MM.1S (cell line): ENCODE measurements around the gene CCDC138.

Experiments used
- DNase-seq: peaks from one replicate; pipeline ENCODE4 v3.0.0-alpha.2; 2015
- H2AFZ ChIP-seq: fragments of 300-600 bp; sonication (generic); 2 replicates; pipeline ENCODE4 v1.6.0; 2016; ENCODE audit warnings: antibody characterized with exemption, low read length
- H3F3A ChIP-seq: fragments of 300-600 bp; sonication (generic); 2 replicates; pipeline ENCODE4 v1.6.1; 2016; ENCODE audit warnings: mild to moderate bottlenecking, antibody characterized with exemption, low read length, moderate library complexity, mixed read lengths; ENCODE audit not compliant: insufficient read depth
- H3K27ac ChIP-seq: fragments of 300-600 bp; sonication (generic); 2 replicates; pipeline ENCODE4 v1.5.1; 2016; ENCODE audit warnings: mild to moderate bottlenecking, low read length
- H3K27me3 ChIP-seq: fragments of 300-600 bp; sonication (generic); replicated peaks from 2 replicates; pipeline ENCODE4 v1.6.0; 2016; ENCODE audit warnings: low read length; ENCODE audit not compliant: insufficient read depth
- H3K36me3 ChIP-seq: fragments of 300-600 bp; sonication (generic); replicated peaks from 2 replicates; pipeline ENCODE4 v1.6.1; 2016; ENCODE audit warnings: mild to moderate bottlenecking, low read length, mixed read lengths; ENCODE audit not compliant: insufficient read depth
- H3K4me1 ChIP-seq: fragments of 300-600 bp; sonication (generic); 2 replicates; pipeline ENCODE4 v1.6.1; 2016; ENCODE audit warnings: low read length, mixed read lengths
- H3K4me2 ChIP-seq: fragments of 300-600 bp; sonication (generic); 2 replicates; pipeline ENCODE4 v1.6.0; 2016; ENCODE audit warnings: low read depth, low read length
- H3K4me3 ChIP-seq: fragments of 300-600 bp; sonication (generic); 2 replicates; pipeline ENCODE4 v1.5.1; 2016; ENCODE audit warnings: low read length, mixed read lengths
- H3K79me2 ChIP-seq: fragments of 300-600 bp; sonication (generic); 2 replicates; pipeline ENCODE4 v1.6.1; 2016; ENCODE audit warnings: mixed run types, low read length, mixed read lengths
- H3K9ac ChIP-seq: fragments of 300-600 bp; sonication (generic); 2 replicates; pipeline ENCODE4 v1.6.1; 2016; ENCODE audit warnings: low read length, mixed read lengths
- H3K9me2 ChIP-seq: fragments of 300-600 bp; sonication (generic); replicated peaks from 2 replicates; pipeline ENCODE4 v1.6.1; 2016; ENCODE audit warnings: mild to moderate bottlenecking, low read length, mixed read lengths; ENCODE audit not compliant: insufficient read depth
- H3K9me3 ChIP-seq: fragments of 300-600 bp; sonication (generic); replicated peaks from 2 replicates; pipeline ENCODE4 v1.6.1; 2016; ENCODE audit warnings: mild to moderate bottlenecking, low read length, mixed read lengths; ENCODE audit not compliant: insufficient read depth
- H4K20me1 ChIP-seq: fragments of 300-600 bp; sonication (generic); 2 replicates; pipeline ENCODE4 v1.6.1; 2016; ENCODE audit warnings: mild to moderate bottlenecking, low read length, moderate library complexity, mixed read lengths; ENCODE audit not compliant: insufficient read depth
- EZH2 ChIP-seq: fragments of 300-600 bp; sonication (generic); optimal IDR thresholded peaks from 2 replicates; pipeline ENCODE3; 2017; ENCODE audit warnings: low read depth, mild to moderate bottlenecking, antibody characterized with exemption, low read length, mixed read lengths
- EZH2phosphoT487 ChIP-seq: fragments of 300-600 bp; sonication (generic); IDR thresholded peaks from 2 replicates; pipeline ENCODE4 v1.6.1; 2018; ENCODE audit warnings: antibody characterized with exemption, low read length
- TF ChIP-seq, protein P1 (sequence below): fragments of 300-600 bp; sonication (generic); IDR thresholded peaks from 2 replicates; pipeline ENCODE4 v1.5.1; 2016; ENCODE audit warnings: antibody characterized with exemption, low read length, mixed read lengths

CCDC138 gene

DNA sequence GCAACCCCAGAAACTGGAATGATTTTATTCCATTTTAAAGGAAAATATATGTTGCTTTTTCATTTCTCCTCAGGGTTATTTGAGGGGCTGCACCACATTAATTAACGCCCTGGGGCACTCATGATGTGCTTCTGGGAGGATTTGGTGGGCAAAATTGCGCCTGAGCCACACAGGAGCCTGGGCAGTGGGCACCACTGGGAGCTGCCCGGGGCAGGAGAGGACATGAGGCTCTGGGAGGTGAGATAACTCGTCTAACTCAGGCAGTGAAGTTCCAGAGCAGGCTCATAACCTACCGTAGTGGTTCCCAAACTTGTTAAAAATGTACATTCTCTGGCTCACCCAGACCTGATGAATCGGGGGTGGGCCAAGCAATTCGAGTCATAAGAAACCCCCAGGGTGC is 134.1 kb downstream of the CCDC138 start:
- Histone ChIP-seq H3K9ac (no peak overlapping the region), H4K20me1 (no peaks in the 10 kb centered on the region), H3K4me2 (no peak overlapping the region), H3K36me3 (no peaks in the 10 kb centered on the region), H3F3A (no peaks in the 10 kb centered on the region), H3K4me1 (no peaks in the 10 kb centered on the region), H3K27me3 (no peaks in the 10 kb centered on the region), H3K9me3 (no peaks in the 10 kb centered on the region), H3K9me2 (no peaks in the 10 kb centered on the region), H3K79me2 (no peaks in the 10 kb centered on the region), H3K4me3 (no peak overlapping the region), H3K27ac (no peak overlapping the region), H2AFZ (no peak overlapping the region)
- no peak for DNase-seq
- no peak for TF ChIP-seq EZH2phosphoT487
- TF ChIP-seq, protein P1, sequence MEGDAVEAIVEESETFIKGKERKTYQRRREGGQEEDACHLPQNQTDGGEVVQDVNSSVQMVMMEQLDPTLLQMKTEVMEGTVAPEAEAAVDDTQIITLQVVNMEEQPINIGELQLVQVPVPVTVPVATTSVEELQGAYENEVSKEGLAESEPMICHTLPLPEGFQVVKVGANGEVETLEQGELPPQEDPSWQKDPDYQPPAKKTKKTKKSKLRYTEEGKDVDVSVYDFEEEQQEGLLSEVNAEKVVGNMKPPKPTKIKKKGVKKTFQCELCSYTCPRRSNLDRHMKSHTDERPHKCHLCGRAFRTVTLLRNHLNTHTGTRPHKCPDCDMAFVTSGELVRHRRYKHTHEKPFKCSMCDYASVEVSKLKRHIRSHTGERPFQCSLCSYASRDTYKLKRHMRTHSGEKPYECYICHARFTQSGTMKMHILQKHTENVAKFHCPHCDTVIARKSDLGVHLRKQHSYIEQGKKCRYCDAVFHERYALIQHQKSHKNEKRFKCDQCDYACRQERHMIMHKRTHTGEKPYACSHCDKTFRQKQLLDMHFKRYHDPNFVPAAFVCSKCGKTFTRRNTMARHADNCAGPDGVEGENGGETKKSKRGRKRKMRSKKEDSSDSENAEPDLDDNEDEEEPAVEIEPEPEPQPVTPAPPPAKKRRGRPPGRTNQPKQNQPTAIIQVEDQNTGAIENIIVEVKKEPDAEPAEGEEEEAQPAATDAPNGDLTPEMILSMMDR: no peak
- no peak for TF ChIP-seq EZH2

DNA sequence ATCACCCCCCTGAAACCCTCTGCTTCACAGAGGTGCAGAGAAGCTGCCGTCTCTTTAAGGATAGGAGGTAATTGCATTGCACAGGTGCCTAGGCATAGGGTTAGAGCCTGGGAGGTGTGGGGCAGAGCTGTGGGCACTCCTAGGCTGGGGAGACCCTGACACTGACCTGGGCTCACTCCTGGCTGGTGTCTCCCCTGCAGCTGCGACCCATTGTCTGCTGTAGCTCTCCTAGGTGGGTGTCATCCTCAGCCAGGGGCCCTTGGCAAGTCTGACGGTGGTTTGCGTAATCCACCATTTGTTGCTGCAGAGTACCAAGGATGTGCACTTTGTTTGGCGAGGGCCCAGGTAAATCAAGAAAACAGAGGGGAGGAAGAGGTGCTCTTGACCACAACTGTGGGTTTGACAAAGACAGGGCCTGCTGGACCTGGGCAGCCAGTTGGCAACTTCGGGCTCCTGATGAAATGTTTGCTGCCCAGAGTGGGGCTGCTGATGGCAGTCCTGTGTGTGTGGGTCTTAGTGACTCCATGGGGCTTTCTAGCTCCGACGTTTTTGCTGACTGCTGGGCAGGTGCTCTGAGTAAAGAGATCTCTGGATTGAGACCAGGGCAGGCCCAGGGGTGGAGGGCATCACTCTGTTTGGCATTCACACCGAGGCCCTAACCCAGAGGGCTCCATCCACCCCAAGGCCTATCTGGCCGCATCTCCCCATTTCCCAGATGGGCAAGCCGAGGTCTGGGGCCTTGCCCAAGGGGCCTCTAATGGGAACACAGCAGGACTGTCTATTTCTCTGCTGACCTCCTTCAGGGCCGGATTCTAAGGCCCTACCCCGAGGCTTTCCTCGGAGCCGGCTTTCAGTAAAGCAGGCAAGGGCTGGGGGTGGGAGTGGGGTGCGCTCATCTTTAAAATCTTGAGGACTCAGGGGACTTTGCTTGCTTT is 134.8 kb downstream of the CCDC138 start:
- Histone ChIP-seq H3K27me3 (no peaks in the 10 kb centered on the region), H3K79me2 (no peaks in the 10 kb centered on the region), H3K36me3 (no peaks in the 10 kb centered on the region), H3K4me2 (no peak overlapping the region), H2AFZ (no peak overlapping the region), H3K9me2 (no peaks in the 10 kb centered on the region), H3K27ac (no peak overlapping the region), H3K4me1 (no peaks in the 10 kb centered on the region), H4K20me1 (no peaks in the 10 kb centered on the region), H3F3A (no peaks in the 10 kb centered on the region), H3K9me3 (no peaks in the 10 kb centered on the region), H3K4me3 (no peak overlapping the region), H3K9ac (no peak overlapping the region)
- DNase-seq: no peak
- TF ChIP-seq EZH2 (no peak), EZH2phosphoT487 (no peak)
- TF ChIP-seq, protein P1: no peak

DNA sequence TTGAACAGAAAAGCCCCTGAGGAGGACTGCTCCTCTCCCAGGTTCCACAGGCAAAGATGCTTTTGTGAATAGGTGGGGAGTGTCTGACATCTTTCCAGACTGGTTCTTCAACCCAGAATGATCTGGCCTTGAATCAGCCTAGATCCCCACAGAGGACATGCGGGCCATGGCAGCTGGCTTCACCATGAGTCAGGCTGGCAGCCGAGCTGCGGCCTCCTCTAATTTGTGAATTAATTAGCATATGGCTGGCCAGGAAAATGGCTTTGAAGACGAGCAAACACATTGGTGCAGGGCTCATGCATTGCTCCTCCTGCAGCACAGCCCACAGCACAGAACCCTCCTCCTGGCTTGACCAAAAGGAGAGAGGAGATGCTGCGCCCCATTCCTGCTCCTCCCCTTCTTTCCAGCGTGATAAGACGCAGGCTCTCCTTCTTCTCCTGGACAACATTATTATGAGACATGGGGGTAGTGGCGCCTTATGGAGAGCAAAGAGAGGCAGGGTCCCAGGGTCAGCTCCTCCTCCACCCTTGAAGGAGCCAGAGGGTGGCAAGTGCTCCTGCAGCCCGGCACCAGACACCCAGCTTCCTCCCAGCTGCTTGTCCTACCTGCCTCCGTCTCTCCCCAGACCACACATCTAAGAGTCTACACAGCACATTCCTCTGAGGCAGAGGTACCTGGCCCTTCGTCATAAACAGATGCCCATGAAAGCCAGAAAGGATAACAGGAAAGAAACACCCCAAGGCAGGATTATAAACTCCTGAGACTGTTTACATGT is 135.8 kb downstream of the CCDC138 start:
- Histone ChIP-seq H4K20me1 (no peaks in the 10 kb centered on the region), H3K9me2 (no peaks in the 10 kb centered on the region), H3K4me2 (no peak overlapping the region), H2AFZ (no peak overlapping the region), H3K9me3 (no peaks in the 10 kb centered on the region), H3K27ac (no peak overlapping the region), H3K4me3 (no peak overlapping the region), H3K4me1 (no peaks in the 10 kb centered on the region), H3K27me3 (no peaks in the 10 kb centered on the region), H3K9ac (no peak overlapping the region), H3K36me3 (no peaks in the 10 kb centered on the region), H3K79me2 (no peaks in the 10 kb centered on the region), H3F3A (no peaks in the 10 kb centered on the region)
- DNase-seq: no peak
- TF ChIP-seq, protein P1: no peak
- no peak for TF ChIP-seq EZH2
- TF ChIP-seq EZH2phosphoT487: no peak
